Fibroblast of skin of left biceps (primary cell): ENCODE data around the gene AMZ1.

Experiments
- DNase-seq, 2 experiments: peaks; one replicate each; pipeline ENCODE4 v3.0.0-alpha.2; 2013; ENCODE audit warnings: low read depth in 2 of 2

The AMZ1 gene

DNA sequence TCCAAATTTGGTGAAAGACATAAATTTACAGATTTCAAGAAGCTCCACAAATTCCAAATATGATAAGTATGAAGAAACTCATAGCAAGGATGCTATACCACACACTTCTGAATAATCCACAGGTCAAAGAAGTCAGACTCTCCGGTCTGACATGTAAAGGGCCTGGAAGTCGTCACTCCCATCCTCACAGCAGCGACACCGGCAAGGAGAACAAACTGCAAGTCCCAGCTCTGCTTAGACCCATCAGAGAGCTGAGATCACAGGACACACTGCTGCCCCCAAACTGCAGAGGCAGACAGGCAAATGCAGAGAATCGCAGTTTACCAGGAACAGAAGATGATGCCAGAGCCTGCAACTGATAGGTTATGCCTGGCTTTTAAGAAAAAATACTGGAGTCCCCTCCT is 62.0 kb downstream of the AMZ1 start:
- DNase-seq: no peak

DNA sequence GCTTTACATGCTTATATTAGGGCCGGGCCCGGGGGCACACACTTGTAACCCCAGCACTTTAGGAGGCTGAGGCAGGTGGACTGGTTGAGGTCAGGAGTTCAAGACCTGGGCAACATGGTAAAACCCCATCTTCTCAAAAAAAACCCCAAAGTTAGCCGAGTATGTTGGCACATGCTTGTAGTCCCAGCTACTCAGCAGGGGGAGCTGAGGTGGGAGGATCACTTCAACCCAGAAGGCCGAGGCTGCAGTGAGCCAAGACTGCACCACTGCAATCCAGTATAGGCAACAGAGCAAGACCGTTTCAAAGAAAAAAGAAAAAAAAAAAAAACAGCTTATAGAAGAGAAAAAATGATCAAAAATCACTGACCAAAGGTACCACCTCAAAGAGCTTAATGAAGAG is 63.1 kb downstream of the AMZ1 start:
- DNase-seq: no peak

DNA sequence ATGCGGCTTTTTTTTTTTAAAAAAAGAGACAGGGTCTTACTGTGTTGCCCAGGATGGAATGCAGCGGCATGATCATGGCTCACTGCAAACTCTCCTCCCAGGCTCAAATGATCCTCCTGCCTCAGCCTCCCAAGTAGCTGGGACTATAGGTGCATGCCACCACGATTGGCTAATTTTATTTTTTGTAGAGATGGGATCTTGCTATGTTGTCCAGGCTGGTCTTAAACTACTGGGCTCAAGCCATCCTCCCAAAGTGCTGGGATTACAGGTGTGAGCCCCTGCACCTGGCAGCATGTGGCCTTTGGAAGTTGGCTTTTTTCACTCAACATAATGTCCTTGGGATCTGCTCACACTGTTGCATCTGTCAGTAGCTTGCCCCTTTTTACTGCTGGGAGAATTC is 65.1 kb downstream of the AMZ1 start:
- DNase-seq: no peak

DNA sequence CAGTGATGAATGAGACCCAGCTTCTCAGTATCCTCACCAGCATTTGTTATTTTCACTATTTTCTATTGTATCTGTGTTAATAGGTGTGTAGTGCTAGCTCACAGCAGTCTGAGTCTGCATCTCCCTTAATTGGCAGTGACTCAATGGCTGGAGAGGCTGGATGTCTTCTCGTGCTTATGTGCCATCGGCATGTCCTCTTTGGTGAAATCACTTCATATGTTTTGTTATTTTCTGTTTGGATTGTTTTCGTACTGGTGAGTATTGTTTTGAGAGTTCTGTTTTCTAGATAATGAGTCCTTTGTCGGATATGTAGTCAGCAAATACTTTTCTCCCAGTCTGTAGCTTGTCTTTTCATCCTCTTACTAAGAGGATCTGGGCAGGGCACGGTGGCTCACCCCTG is 66.1 kb downstream of the AMZ1 start:
- DNase-seq: no peak

DNA sequence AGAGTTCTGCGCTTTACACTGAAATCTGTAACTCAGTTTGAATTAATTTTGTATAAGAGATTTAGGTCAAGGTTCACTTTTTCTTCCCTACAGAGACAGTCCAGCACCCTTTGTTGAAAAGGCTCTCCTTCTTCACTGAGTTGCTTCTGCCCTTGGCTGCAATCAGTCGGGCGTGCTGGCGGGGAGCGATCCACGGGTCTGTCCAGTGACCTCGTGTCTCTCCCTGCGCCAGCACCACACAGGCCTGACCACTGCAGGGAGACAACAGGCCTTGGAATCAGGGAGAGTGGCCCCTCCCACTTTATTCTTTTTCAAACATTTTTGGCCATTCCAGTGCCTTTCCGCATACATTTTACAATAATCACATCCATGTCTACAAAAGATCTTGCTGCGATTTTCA is 66.9 kb downstream of the AMZ1 start:
- no peak for DNase-seq

DNA sequence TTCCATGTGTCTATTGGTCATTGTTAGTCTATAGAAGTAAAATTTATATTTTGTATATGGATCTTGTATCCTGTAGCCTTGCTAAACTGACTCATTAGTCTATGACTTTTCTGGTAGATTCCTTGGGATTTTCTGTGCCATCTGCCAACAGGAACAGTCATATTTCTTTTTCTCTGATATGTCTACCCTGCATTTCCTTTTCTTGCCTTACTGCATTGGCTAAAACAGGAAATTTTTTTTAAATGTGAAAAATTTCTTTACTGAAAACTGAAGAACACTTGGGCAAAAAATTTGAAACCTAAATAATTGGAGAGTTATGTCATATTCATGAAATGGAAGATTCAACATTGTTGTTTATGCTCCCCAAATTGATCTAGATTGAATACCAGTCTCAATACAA is 67.5 kb downstream of the AMZ1 start:
- no peak for DNase-seq

DNA sequence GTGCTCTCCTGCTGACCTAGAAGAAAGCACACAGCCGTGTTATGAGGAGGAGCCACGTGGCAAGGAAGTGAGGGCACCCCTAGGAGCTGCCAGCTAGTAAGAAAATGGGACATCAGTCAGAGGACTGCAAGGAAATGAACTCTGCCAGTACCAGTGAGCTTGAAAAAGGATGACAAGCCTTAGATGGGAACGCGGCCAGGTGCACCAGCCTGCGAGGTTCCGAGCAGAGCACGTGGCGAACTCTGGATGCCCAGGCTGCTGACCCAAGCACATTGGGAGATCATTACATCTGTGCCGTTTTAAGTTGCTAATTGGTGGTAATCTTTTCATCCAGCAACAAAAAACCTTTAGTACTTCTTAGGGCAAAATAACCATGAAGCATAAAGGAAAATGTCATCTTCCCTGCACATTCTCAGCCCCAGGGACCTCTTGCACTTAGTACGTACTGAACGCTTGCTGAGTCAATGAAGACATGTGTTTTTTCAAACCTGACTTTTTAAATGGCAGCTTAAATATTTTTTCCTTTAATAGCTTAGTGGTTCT is 69.4 kb downstream of the AMZ1 start:
- no peak for DNase-seq

DNA sequence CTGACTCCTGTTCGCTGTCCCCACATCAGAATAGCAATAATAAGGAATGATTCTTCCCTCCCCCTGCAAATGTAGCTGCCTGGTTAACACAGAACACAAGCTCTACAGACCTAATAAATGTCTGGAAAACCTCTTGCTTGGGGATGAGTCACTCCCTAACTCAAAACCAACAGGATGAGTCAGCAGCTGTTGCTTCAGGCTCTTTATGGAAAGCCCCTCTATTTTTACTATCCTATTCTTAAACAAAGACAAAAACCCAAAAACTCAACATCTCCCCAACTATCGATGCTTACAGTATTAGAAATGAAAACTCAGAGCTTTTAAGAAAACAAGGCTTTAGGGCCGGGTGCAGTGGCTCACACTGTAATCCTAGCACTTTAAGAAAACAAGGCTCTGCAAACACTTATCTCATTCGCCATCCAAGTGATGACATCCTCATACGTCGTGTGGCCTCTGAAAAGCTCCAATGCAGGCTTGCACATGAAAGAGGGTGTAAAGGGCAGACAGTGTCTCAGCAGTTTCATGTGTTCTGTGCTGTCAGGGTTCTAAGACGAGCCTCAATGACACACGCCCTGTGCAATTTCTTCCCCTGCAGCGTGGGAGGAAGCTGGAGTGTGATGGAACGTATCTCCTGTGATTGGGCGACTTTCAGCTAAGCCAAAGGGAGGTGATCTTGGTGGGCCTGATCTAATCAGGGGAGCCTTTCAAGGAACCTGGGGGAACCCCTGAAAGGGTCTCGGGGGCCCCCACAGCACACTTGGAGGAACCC is 70.1 kb downstream of the AMZ1 start:
- DNase-seq: peak; percentile 95 to 96

DNA sequence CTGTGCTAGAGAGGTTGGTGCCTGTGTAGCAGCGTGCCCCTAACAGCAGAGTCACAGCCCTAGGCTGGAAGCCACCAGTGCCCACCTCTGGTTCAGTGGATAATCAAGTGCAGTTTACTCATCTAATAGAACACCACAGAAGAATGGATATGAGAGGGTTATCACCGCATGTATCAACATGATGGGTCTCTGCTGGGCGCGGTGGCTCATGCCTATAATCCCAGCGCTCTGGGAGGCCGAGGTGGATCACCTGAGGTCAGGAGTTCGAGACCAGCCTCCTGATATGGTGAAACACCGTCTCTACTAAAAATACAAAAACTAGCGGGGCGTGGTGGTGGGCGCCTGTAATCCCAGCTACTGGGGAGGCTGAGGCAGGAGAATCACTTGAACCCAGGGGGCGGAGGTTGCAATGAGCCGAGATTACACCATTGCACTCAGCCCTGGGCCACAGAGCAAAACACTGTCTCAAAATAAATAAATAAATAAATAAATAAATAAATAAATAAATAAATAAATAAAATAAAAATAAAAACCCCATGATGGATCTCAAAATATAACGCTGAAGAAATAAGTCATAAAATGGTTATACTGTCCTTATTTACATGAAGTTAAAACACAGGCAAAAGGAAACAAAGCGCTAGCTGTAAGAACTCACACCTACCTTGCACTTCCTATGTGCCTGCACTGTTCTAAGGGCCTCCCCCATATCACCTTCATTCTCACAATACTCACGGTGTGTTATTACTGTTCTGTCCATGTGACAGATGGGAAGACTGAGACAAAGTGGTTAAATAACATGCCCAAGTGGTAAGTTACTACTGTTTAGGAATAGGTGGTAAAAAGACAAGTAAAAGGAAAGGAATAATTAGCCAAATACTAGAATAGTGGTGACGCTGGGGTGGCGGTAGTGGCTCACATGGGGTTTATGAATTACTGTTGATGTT is 70.9 kb downstream of the AMZ1 start:
- DNase-seq: no peak

DNA sequence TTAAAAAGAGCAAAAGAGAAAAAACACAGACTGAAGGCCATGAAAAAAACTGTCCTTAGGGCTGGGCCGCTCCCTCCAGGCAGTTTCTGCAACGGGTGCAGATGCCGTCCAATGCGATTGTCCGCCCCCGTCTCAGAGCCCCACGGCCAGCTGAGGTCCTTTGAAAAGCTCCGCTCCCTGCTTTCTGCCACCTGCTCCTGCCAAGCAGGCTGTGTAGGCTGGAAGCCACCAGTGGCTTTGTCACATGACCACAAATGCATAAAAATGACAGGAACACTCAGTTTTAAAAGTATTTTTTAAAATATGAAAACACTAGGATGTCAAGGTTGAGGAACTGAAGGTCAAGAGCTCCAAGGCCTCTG is 71.7 kb downstream of the AMZ1 start:
- DNase-seq: no peak

DNA sequence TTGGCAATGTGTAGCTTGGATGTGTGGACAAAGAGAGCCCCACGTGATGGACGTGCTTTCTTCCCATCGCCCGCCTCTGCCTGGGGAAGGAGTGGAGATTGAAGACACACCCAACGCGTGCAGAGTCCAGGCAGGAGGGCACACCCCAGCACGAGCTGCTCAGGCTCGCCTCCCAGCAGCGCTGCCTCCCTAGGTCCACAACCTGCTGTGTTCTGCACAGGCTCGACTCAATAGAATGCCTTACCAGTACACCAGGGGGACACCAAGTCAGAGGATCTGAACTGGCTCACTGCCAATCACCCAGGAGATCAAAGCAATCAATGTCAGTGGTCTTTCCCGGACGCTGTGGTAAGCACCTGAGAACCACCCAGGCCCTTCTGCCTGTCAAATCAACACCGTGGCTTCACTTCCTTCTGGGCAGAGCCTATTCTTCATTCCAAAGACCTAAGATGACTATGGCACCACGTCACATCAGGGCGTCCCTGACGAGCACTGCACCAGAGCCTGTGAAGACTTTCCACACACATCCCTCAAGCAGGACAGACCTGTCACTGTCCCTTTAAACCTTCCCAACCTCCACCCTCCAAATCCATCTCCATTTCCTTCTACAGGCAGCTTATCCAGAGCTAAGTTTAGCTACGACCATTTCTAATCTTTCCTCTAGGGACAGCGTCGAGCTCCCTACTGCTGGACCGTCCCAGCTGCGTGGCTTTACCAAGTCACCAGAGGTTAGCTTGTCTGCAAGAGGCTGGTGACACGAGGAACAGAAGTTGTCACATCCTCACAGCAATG is 72.3 kb downstream of the AMZ1 start:
- DNase-seq: no peak

DNA sequence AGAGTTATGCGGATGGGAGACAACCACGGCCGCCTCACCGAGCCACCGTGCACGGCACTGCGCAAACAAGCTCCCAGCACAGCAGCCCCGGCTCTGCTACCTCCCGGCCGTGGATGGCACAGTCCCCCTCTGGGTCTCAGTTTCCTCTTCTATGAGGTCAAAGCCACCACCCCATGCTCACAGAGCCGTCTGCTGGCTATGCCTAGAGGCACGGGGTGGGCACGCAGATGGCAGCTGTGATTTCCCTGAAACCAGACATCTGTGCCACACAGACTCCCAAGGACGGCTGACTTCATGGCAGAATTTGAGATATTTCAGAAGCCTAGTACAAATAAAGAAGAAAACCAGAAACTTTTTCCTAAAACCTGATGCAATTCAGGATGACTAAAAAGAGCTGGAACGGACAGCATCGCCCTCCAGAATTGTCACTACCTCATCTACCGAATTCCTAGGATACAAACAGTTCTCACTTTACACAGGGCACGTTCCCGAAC is 73.2 kb downstream of the AMZ1 start:
- no peak for DNase-seq

DNA sequence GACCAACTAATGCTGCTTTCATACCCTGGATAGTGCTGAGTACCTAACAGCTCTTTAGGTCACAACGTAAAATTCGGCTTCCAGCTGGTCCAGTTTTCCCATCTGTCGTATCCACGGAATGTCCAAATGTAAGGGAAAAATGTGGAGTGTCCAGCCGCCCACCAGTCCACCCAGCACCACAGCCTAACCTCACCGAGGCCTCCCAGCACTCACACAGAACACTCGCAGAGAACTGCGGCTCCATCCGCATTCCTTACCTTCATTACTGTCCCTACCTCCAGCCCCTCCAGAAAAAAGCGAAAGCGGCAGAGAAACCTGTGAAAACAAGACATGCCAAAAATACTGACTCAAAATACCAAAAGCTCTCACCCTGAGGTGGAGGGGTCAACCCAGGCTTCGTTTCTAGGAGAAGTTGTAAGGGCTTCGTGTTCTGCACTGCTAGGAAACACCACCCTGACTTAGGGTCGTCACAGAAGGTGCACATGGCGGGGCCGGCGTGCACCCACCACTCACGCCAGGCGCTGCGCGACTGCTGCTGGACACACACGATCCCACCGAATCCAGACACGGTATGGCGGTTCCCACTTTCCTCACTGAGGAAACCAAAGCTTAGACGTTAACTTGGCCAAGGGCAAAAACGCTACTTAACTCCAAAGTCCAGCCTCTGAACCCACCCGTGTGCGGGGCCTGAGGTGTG is 73.9 kb downstream of the AMZ1 start:
- DNase-seq: no peak

DNA sequence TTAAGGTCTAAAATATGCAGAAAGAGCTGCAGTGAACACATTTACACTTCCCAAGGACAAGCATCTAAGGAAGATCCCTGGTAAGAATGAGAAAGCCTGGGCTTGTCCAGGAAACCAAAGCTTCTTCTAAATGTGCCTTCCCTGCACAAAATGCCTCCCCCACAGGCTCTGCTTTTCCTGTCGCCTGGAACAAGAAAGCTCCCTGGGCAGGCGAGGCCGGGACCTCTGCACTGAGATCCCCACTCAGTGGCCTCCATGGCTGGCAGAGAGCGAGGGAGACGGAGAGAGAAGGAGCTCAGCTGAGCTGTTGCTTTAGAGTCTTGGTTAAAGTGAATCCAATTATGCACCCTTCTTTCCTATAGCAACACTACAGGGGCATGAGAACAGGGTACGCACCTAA is 75.6 kb downstream of the AMZ1 start:
- DNase-seq: no peak

DNA sequence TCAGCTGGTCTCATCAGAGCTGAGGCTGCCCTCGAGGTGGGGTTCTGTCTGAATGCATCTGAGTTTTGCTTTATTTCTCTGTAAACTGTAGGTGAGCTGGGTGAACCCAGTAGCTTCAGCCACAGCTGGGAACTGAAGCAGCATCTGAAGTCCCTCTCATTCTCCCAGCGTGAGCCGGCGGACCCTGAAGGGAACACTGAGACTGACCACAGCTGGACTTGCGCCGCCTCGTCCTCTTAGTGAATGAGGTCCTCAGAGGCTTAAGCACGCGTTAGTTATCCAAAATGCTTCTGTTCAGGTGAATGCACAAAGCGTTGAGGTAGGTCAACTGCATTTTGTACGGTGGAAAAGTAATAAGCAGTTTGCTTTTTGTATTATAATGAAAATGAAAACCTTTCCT is 76.6 kb downstream of the AMZ1 start:
- no peak for DNase-seq
